ENCODE data around the gene SVIP.

DNA sequence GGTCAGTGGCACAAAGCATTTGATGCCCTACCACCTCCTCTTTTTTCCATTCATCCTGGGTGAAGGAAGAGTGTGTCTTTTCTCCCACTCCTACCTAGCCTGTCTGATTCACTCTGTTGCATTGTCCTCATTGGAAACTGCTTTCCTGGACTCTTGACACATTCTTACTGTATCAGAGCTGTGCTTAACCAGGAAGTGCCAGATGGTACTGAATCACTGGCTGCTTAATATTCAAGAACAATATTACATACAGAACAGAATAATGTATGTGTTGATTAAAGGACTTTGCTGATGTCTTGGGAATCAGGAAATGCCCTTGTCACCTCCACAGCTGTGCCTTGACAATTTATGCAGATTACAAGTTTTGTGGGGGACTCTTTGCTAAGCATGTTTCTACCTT is 44.4 kb downstream of the SVIP start:
- TF ChIP-seq, protein P1, sequence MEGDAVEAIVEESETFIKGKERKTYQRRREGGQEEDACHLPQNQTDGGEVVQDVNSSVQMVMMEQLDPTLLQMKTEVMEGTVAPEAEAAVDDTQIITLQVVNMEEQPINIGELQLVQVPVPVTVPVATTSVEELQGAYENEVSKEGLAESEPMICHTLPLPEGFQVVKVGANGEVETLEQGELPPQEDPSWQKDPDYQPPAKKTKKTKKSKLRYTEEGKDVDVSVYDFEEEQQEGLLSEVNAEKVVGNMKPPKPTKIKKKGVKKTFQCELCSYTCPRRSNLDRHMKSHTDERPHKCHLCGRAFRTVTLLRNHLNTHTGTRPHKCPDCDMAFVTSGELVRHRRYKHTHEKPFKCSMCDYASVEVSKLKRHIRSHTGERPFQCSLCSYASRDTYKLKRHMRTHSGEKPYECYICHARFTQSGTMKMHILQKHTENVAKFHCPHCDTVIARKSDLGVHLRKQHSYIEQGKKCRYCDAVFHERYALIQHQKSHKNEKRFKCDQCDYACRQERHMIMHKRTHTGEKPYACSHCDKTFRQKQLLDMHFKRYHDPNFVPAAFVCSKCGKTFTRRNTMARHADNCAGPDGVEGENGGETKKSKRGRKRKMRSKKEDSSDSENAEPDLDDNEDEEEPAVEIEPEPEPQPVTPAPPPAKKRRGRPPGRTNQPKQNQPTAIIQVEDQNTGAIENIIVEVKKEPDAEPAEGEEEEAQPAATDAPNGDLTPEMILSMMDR (conservative IDR thresholded peaks at IDR 0.05; ENCODE audit: low read length) = no peak
- no peak for TF ChIP-seq EZH2phosphoT487 (IDR thresholded peaks at IDR 0.05; ENCODE audit: borderline replicate concordance, low read depth, low read length)

Data from OCI-LY7 (cell line).